ENCODE data around the gene TJP3. TPM values are rescaled to one million over a fixed set of nuclear protein-coding genes. Genes with fewer than 3 reads are reported as not detected.

TJP3 gene
- total and polyA plus RNA-seq, 8 donors = 31.9 to 204 (median 94.1) TPM

DNA sequence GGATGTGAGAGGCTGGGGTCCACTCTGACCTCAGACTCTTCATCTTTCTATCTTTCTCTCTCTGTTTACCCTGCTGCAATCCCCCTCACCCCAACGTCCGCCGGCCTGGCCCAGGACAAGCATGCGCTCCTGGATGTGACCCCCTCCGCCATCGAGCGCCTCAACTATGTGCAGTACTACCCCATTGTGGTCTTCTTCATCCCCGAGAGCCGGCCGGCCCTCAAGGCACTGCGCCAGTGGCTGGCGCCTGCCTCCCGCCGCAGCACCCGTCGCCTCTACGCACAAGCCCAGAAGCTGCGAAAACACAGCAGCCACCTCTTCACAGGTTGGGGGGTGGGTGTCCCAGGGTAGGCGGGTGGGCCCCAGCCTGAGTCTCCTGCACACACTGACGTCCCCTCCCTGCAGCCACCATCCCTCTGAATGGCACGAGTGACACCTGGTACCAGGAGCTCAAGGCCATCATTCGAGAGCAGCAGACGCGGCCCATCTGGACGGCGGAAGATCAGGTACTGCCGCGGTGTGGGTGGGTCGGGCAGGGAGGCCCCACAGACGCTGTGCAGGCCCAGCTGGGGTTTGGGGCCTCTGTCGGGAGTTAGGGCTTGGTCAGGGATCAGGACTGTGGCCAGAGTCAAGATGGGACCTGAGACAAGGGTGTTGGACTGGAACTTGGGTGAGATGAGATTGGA is 38.3 kb downstream of the TJP3 start:
- Histone ChIP-seq H3K27ac (no peak overlapping the region), H3K27me3 (peaks cover 0 to 18% (median 0%) of the 10 kb centered on the region in 3 donors), H3K36me3 (peaks cover 12 to 83% (median 68%) of the 10 kb centered on the region in 4 donors), H3K4me1 (no peaks in the 10 kb centered on the region), H3K9me3 (no peaks in the 10 kb centered on the region), H3K4me3 (no peak overlapping the region)
- intact Hi-C loops (cut with DNase I; ENCODE audit: low total_unique reads) = no loop called here
- WGBS, 5 donors = 73 to 82% (median 80%) methylated on average over 28 to 31 of the region's 31 CpGs
- no peak for DNase-seq
- no peak for TF ChIP-seq POLR2A (IDR thresholded peaks at IDR 0.05)
- TF ChIP-seq EP300 (IDR thresholded peaks at IDR 0.05) = no peak
- no peak for TF ChIP-seq POLR2AphosphoS5 (IDR thresholded peaks at IDR 0.05)
- TF ChIP-seq, protein P1, sequence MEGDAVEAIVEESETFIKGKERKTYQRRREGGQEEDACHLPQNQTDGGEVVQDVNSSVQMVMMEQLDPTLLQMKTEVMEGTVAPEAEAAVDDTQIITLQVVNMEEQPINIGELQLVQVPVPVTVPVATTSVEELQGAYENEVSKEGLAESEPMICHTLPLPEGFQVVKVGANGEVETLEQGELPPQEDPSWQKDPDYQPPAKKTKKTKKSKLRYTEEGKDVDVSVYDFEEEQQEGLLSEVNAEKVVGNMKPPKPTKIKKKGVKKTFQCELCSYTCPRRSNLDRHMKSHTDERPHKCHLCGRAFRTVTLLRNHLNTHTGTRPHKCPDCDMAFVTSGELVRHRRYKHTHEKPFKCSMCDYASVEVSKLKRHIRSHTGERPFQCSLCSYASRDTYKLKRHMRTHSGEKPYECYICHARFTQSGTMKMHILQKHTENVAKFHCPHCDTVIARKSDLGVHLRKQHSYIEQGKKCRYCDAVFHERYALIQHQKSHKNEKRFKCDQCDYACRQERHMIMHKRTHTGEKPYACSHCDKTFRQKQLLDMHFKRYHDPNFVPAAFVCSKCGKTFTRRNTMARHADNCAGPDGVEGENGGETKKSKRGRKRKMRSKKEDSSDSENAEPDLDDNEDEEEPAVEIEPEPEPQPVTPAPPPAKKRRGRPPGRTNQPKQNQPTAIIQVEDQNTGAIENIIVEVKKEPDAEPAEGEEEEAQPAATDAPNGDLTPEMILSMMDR (IDR thresholded peaks at IDR 0.05) = no peak

DNA sequence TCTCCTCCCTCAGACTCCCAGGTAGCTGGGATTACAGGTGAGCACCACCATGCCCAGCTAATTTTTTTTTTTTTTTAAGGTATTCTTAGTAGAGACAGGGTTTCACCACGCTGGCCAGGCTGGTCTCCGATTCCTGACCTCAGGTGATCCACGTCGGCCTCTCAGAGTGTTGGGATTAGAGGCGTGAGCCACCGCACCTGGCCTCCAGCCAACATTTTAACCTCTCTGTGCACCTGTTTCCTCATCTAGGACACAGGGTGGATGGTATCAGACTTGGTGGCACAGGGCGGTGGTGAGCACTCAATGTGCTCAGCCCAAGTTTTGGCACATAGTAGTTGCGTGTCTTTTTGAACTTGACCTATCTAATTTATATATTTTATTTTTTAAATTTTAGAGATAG is 40.8 kb downstream of the TJP3 start:
- peaks cover 33 to 86% (median 77%) of the 10 kb centered on the region in 4 donors for H3K36me3 ChIP-seq
- intact Hi-C loops (cut with DNase I; ENCODE audit: low total_unique reads) = no loop called here
- H3K4me1 ChIP-seq = no peaks in the 10 kb centered on the region
- H3K27me3 ChIP-seq = peaks cover 0 to 18% (median 0%) of the 10 kb centered on the region in 3 donors
- no peak overlapping the region for H3K4me3 ChIP-seq
- peak in 1 of 2 donors; percentile 64 for DNase-seq
- no peak overlapping the region for H3K27ac ChIP-seq
- WGBS, 5 donors = 37 to 53% (median 50%) methylated on average over 8 of the region's 8 CpGs
- no peaks in the 10 kb centered on the region for H3K9me3 ChIP-seq
- TF ChIP-seq POLR2AphosphoS5 (IDR thresholded peaks at IDR 0.05) = peak in 1 of 3 donors; percentile 54
- no peak for TF ChIP-seq EP300 (IDR thresholded peaks at IDR 0.05)

DNA sequence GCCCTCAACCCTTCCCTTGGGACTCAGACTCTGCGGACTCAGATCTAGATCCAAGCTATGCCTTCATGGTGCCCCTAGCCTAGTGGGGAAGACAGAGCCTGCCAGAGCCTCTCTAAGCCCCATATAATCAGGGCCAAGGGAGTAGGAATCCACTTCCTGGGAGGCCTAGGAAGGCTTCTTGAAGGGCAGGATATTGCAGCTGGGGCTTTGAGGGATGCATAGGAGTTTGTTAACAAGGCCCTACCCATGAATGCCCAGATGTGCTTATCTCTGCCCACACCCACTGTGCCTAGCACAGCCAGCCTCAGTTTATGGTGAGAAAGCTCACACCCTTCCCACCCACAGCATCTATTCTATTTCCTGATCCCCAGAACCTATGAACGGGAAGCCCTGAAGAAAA is 42.0 kb downstream of the TJP3 start:
- intact Hi-C loops (cut with DNase I; ENCODE audit: low total_unique reads) = no loop called here
- TF ChIP-seq EP300 (IDR thresholded peaks at IDR 0.05) = no peak
- TF ChIP-seq, protein P1 (IDR thresholded peaks at IDR 0.05) = no peak
- no peak for TF ChIP-seq POLR2AphosphoS5 (IDR thresholded peaks at IDR 0.05)
- TF ChIP-seq POLR2A (IDR thresholded peaks at IDR 0.05) = no peak
- Histone ChIP-seq H3K9me3 (no peaks in the 10 kb centered on the region), H3K4me3 (no peak overlapping the region), H3K27ac (no peak overlapping the region), H3K36me3 (peaks cover 33 to 87% (median 82%) of the 10 kb centered on the region in 4 donors), H3K27me3 (peaks cover 0 to 18% (median 0%) of the 10 kb centered on the region in 3 donors), H3K4me1 (no peaks in the 10 kb centered on the region)
- no peak for DNase-seq
- 98 to 100% (median 98%) methylated on average over 2 of the region's 2 CpGs for whole genome bisulfite sequencing, 5 donors

DNA sequence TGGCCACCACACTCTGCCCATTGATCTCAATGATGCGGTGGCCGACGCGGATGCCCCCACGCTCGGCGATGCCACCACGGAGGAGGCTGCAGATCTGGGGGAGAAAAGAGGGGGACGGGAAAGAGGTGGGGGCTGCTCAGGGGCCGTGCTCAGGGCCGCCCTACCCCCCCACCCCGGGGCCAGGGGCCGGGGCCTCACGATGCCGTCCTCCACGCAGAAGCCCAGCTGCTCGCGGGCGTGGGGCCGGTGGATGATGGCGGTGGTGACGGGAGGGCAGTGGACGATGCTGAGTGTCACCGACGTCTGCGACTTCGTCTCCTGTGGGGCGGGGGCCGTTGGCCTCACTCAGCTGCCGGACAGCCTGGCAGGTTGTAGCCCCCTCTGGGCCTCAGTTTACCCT is 43.1 kb downstream of the TJP3 start:
- no peak for DNase-seq
- no peak overlapping the region for H3K4me3 ChIP-seq
- intact Hi-C loops (cut with DNase I; ENCODE audit: low total_unique reads) = no loop called here
- peaks cover 0 to 14% (median 0%) of the 10 kb centered on the region in 3 donors for H3K27me3 ChIP-seq
- H3K4me1 ChIP-seq = no peaks in the 10 kb centered on the region
- 91 to 97% (median 96%) methylated on average over 19 to 30 of the region's 30 CpGs for WGBS, 5 donors
- TF ChIP-seq POLR2AphosphoS5 (IDR thresholded peaks at IDR 0.05) (no peak), POLR2A (IDR thresholded peaks at IDR 0.05) (no peak), EP300 (IDR thresholded peaks at IDR 0.05) (no peak)
- TF ChIP-seq, protein P1 (IDR thresholded peaks at IDR 0.05) = no peak
- peaks cover 33 to 77% (median 73%) of the 10 kb centered on the region in 4 donors for H3K36me3 ChIP-seq
- no peak overlapping the region for H3K27ac ChIP-seq
- H3K9me3 ChIP-seq = no peaks in the 10 kb centered on the region

DNA sequence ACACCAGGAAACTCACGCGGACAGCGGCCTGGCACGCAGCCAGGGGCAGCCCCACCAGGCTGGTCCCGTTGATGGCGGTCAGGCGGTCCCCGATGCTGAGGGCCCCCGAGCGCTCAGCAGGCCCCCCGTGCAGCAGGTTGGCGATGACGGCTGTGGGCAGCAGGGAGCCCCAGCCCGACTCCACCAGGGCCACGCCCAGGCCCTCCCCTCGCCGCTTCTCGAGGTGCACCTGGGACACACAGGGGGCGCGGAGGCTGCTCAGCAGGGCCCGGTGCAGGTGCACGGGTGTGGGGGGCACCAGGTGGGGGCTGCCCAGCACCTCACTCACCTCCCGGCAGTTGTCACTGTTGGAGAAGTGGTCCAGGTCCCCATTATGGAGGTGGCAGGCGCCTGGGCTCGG is 44.3 kb downstream of the TJP3 start:
- no peak for DNase-seq
- Histone ChIP-seq H3K36me3 (peaks cover 39 to 74% (median 69%) of the 10 kb centered on the region in 4 donors), H3K4me1 (peaks cover 0 to under 1% (median 0%) of the 10 kb centered on the region in 4 donors), H3K9me3 (no peaks in the 10 kb centered on the region), H3K27me3 (peaks cover 0 to 4% (median 0%) of the 10 kb centered on the region in 3 donors), H3K27ac (no peak overlapping the region), H3K4me3 (no peak overlapping the region)
- 81 to 89% (median 84%) methylated on average over 12 to 25 of the region's 25 CpGs; no CpG with 5 or more reads in 1 of the 5 donors for WGBS, 5 donors
- no peak for TF ChIP-seq POLR2A (IDR thresholded peaks at IDR 0.05)
- no peak for TF ChIP-seq POLR2AphosphoS5 (IDR thresholded peaks at IDR 0.05)
- TF ChIP-seq EP300 (IDR thresholded peaks at IDR 0.05) = no peak
- TF ChIP-seq, protein P1 (IDR thresholded peaks at IDR 0.05) = no peak
- intact Hi-C loops (cut with DNase I; ENCODE audit: low total_unique reads) = no loop called here
